Activated T-helper 17 cell treated with anti-CD3 and anti-CD28 coated beads, Interleukin-2, amount 50 U/mL, for 72 hours (primary cell): ENCODE data around the gene PLCE1. TPM values are rescaled to one million over a fixed set of nuclear protein-coding genes. Genes with fewer than 3 reads are reported as not detected.
A peak's percentile ranks its signal among the peaks of the same experiment; 100 is the strongest.

ENCODE experiments used
- ATAC-seq: fragments of 150-1000 bp; cut with Tn5 transposase; replicated peaks from 2 replicates; pipeline ENCODE4 v1.10.0; 2021; ENCODE audit warnings: mild to moderate bottlenecking, moderate library complexity
- H3K27ac Mint-ChIP-seq: one replicate; pipeline ENCODE4 v1.8.0; 2022; ENCODE audit warnings: mixed read lengths
- H3K27me3 Mint-ChIP-seq: one replicate; pipeline ENCODE4 v1.8.0; 2022; ENCODE audit warnings: mixed read lengths
- H3K36me3 Mint-ChIP-seq: one replicate; pipeline ENCODE4 v1.8.0; 2022; ENCODE audit warnings: low read depth, mild to moderate bottlenecking, mixed read lengths
- H3K4me1 Mint-ChIP-seq: one replicate; pipeline ENCODE4 v1.8.0; 2022; ENCODE audit warnings: mixed read lengths
- H3K4me3 Mint-ChIP-seq: one replicate; pipeline ENCODE4 v1.8.0; 2022; ENCODE audit warnings: mild to moderate bottlenecking, mixed read lengths
- H3K9me3 Mint-ChIP-seq: one replicate; pipeline ENCODE4 v1.8.0; 2022; ENCODE audit warnings: mixed read lengths
- total RNA-seq, 2 donors: library from RNA; stranded (reverse); gene quantifications; one replicate each; pipeline ENCODE4 v1.2.3, GENCODE V29; 2022

PLCE1 gene
- total RNA-seq, 2 donors from 2014 or later = 0.08 to 0.09 TPM

DNA sequence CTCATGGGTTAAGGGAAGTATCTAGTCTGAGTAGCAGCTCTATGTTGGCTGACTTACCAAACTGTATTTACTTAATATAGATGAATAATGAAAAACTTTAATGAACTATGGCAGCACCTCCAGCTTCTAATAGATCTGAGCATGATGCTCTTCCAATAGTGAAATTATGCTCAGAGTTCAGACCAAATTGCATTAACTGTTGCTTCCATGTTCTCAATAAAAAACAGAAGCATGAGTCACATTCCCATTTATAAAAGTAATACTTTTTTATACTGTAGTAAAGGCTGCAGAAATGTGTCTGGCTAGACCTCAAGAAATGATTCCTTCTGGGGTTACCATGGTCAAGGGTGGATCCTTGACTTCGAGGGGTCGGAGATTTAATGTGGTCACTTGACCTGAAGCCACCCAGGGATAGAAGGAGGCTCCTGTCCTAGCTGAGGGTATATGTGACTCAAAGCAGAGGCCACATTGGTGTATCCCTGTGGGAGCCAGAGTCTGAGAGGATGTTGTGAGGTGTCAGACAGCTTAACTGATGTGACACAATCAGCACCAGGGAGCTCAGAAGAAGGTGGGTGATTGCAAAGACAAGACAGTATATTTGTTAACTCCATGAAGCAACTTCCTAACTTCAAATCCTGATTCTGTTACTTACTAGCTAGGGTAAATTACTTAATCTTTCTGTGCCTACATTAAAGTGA is 19.8 kb upstream of the PLCE1 start:
- ATAC-seq = no peak
- Mint-ChIP-seq H3K9me3 (no peaks in the 10 kb centered on the region), H3K27ac (no peak overlapping the region), H3K4me3 (no peak overlapping the region), H3K36me3 (no peaks in the 10 kb centered on the region), H3K27me3 (peaks cover 6% of the 10 kb centered on the region), H3K4me1 (no peaks in the 10 kb centered on the region)

DNA sequence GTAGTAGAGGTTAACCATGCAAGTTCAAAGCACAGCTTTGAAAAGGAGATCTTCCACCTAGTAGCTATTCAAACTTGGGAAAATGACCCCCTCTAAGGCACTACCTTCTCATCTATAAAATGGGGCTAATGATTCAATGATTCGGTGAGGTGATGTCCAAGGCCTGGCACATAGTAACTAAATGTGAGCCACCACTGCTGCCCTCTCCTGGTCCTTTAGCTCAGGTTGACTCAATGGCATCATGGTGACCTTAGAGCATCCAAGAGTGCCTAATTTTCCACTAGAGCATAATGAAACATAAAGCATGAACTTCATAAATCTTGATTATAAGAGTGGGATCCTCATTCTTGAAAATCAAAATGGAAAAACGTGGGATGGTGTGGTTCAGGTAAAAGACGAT is 16.3 kb upstream of the PLCE1 start:
- Mint-ChIP-seq H3K4me1 (no peaks in the 10 kb centered on the region), H3K27me3 (peaks cover 11% of the 10 kb centered on the region), H3K36me3 (no peaks in the 10 kb centered on the region), H3K27ac (no peak overlapping the region), H3K9me3 (no peaks in the 10 kb centered on the region), H3K4me3 (no peak overlapping the region)
- ATAC-seq = no peak

DNA sequence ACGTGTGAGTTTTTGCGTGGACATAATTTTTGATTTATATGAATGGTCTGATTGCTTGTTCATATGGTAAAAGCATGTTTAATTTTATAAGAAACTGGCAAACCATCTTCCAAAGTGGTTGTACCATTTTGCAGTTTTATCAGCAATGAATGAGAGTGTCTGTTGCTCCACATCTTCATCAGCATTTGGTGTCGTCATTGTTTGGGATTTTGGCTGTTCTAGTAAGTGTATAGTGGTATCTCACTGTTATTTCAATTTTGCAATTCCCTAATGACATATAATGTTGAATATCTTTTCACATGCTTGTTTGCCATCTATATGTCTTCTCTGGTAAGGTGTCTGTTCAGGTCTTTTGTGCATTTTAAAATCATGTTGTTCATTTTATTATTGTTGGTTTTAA is 13.2 kb upstream of the PLCE1 start:
- H3K4me3 Mint-ChIP-seq = no peak overlapping the region
- H3K27ac Mint-ChIP-seq = no peak overlapping the region
- no peaks in the 10 kb centered on the region for H3K36me3 Mint-ChIP-seq
- H3K27me3 Mint-ChIP-seq = peaks cover 11% of the 10 kb centered on the region
- H3K4me1 Mint-ChIP-seq = no peaks in the 10 kb centered on the region
- ATAC-seq = no peak
- H3K9me3 Mint-ChIP-seq = no peaks in the 10 kb centered on the region

DNA sequence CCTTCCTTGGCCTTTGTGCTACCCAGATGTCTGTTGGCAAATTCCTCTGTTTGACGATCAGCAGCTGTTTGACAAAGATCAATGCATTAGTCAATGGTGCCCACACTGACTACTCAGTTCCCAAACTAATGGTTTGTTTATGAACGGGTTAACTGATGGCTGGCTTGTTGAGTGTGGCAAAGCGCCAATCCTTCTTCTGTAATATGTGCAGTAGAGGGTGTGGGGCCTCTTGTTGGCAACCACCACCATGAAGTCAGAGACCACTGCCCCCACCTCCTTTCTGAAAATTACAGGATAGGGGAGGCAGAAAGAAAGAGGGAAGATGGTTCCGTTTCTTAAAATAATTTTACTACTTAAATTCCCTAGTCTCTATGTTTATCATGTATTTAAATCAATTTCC is 2.6 kb upstream of the PLCE1 start:
- ATAC-seq = no peak
- Mint-ChIP-seq H3K36me3 (peaks cover 7% of the 10 kb centered on the region), H3K27ac (no peak overlapping the region), H3K4me3 (no peak overlapping the region), H3K4me1 (peaks cover 7% of the 10 kb centered on the region), H3K9me3 (no peaks in the 10 kb centered on the region), H3K27me3 (peaks cover 56% of the 10 kb centered on the region)

DNA sequence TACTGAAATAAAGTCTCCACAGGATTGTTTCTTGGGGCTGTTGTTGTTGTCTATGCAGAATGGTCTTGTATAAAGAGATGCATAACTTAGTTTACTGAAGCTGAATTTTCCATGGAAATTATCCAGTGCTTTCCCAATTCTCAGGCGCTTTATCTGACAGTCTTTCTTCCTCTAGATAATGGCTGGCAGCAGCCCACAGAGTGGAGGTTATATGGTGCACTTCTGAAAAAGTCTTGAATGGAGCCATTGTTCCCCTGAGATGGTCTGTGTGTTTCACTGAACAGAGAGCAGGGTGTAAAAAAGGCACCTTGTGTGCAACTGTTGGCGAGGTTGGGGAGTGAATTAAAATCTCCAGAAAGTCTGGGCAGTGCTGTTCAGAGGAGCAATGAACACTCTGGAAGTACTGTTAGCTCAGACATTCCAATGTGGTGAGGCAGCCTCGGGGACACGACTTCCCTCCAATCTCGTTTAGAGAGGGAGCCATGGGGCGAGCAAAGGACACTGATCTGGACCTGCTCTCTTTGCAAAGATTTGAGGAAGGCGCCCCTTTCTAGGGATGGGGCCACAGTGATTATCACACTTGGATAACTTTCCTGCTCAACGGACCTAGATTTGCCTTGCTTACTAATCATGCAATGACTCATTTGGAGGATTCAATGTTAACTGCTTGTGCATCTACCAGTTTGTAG is 2.0 kb upstream of the PLCE1 start:
- no peak overlapping the region for H3K27ac Mint-ChIP-seq
- peaks cover 7% of the 10 kb centered on the region for H3K36me3 Mint-ChIP-seq
- H3K9me3 Mint-ChIP-seq = no peaks in the 10 kb centered on the region
- peaks cover 7% of the 10 kb centered on the region for H3K4me1 Mint-ChIP-seq
- H3K27me3 Mint-ChIP-seq = peaks cover 60% of the 10 kb centered on the region
- ATAC-seq = no peak
- no peak overlapping the region for H3K4me3 Mint-ChIP-seq

DNA sequence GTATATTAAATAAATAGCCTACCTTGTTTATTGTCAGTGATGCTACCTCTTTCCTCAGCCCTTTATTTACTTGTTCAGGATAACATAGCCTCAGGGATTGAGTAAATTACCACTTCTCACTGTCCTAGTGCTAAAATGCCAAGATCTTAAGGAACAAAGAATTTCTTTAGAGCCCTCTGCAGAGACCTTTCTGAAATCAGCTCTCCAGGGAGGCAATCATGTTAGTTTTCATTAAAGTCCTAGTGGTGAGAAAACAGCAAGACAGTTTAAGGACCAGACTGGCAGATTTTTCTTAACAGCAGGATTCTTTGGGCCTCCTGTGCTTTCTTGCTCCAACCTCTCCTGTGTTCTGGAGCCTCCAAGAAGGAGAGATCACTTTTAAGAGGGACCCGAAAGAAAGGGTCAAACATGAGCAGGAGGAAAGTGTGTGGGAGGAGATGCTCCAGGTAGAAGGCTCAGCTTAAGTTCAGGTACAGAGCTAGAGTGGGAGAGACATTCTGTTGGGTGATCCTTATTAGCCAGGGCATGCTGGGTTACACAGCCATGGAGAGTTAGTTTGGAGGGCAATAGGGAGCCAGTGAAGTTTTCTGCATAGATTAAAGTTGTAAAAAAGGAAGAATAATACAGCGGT is 1.2 kb upstream of the PLCE1 start:
- peak overlapping the region; percentile 35 for H3K4me3 Mint-ChIP-seq
- H3K27me3 Mint-ChIP-seq = peaks cover 60% of the 10 kb centered on the region
- no peaks in the 10 kb centered on the region for H3K9me3 Mint-ChIP-seq
- H3K4me1 Mint-ChIP-seq = peaks cover 7% of the 10 kb centered on the region
- no peak for ATAC-seq
- peaks cover 7% of the 10 kb centered on the region for H3K36me3 Mint-ChIP-seq
- no peak overlapping the region for H3K27ac Mint-ChIP-seq

DNA sequence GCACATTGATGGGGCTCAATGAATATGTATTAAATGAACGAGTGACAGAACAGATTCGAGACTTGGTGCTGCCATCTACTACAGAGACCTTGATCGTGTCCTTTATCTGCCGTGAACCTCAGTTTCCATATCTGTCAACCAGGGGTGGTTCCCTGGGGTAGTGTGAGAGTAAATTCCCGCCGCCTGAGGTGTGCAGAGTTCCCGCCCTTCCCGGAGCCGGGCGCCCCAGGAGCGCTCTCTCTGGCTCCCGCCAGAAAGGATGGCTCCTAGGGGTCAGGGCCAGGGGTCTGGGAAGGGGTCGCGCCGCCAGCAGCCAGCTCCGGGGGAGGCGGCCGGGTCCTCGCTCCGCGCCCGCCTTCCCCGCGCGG is 333 bp upstream of the PLCE1 start:
- H3K9me3 Mint-ChIP-seq = no peaks in the 10 kb centered on the region
- peaks cover 61% of the 10 kb centered on the region for H3K27me3 Mint-ChIP-seq
- no peak overlapping the region for H3K27ac Mint-ChIP-seq
- peaks cover 7% of the 10 kb centered on the region for H3K36me3 Mint-ChIP-seq
- peaks cover 7% of the 10 kb centered on the region for H3K4me1 Mint-ChIP-seq
- peak overlapping the region; percentile 35 for H3K4me3 Mint-ChIP-seq
- no peak for ATAC-seq

DNA sequence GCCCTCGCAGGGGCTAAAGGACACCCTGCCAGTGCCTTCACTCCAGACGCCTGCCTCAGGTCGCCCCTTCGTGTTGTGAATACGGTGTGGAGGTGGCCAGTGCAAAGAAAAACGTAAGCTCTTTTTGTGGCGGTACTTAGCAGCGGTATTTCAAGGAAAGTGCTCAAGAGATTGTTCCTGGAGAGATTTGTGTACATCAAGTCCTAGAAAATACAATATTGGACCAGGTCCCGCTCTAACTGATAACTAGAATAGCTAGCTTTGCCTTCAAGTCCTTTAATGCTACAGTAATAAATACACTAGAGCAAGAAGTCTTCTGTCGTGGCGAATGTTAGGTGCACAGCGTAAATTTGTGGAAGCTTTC is 689 bp downstream of the PLCE1 start:
- peaks cover 7% of the 10 kb centered on the region for H3K4me1 Mint-ChIP-seq
- no peak overlapping the region for H3K27ac Mint-ChIP-seq
- peaks cover 7% of the 10 kb centered on the region for H3K36me3 Mint-ChIP-seq
- peak overlapping the region; percentile 10 for H3K4me3 Mint-ChIP-seq
- ATAC-seq = no peak
- peaks cover 62% of the 10 kb centered on the region for H3K27me3 Mint-ChIP-seq
- H3K9me3 Mint-ChIP-seq = no peaks in the 10 kb centered on the region

DNA sequence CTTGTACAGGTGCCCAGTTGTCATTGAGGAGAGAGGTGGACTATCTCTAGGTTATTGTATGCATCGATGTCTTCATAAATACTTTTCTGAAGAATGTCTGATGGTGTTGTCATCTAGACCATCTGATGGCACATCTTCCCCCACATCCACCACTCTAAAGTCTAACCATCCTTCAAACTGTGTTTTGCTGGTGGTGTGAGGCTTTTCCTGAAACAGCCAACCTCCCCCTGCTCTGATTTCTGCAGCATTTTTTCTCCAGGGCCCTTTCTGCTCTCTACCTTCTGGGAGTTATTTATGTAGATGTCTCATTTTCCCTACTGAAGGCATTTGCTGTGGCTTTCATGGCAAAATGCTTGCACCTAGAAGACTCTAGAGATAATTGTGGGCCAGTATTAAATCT is 1.5 kb downstream of the PLCE1 start:
- H3K27me3 Mint-ChIP-seq = peaks cover 66% of the 10 kb centered on the region
- peaks cover 7% of the 10 kb centered on the region for H3K4me1 Mint-ChIP-seq
- H3K36me3 Mint-ChIP-seq = peaks cover 7% of the 10 kb centered on the region
- H3K27ac Mint-ChIP-seq = no peak overlapping the region
- peak overlapping the region; percentile 10 for H3K4me3 Mint-ChIP-seq
- H3K9me3 Mint-ChIP-seq = no peaks in the 10 kb centered on the region
- ATAC-seq = no peak

DNA sequence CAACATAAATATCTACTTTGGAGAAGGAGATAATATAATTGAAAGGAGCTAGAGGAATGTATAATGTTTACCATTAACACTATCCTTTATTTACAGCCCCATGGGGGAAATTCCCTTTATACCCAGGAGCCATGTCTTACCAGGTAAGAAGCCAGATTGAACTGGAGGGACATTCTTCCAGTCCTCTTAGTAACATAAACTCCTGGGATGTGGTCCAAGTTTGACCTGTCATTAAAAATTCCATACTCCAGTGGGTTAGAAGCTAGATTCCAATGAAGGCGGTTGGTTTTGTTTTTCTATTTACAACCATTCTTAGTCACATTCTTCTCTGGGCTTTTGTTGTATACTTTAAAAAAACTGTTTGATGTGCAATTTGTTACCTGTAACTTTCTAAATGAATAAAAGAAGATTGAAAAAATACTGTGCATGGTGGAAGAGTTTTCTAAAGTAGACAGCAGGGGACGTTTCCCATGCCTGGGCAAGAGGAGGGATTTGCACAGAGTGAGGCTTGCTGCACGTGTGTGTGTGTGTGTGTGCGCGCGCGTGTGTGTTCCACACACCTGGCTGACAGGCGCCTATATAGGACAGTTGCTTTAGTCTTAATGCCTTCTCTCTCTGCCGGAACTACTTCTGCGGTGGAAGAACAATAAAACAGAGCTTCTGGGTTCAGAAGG is 2.0 kb downstream of the PLCE1 start:
- peaks cover 62% of the 10 kb centered on the region for H3K27me3 Mint-ChIP-seq
- peaks cover 7% of the 10 kb centered on the region for H3K36me3 Mint-ChIP-seq
- no peak overlapping the region for H3K4me3 Mint-ChIP-seq
- ATAC-seq = no peak
- H3K27ac Mint-ChIP-seq = no peak overlapping the region
- H3K4me1 Mint-ChIP-seq = peaks cover 7% of the 10 kb centered on the region
- H3K9me3 Mint-ChIP-seq = no peaks in the 10 kb centered on the region

DNA sequence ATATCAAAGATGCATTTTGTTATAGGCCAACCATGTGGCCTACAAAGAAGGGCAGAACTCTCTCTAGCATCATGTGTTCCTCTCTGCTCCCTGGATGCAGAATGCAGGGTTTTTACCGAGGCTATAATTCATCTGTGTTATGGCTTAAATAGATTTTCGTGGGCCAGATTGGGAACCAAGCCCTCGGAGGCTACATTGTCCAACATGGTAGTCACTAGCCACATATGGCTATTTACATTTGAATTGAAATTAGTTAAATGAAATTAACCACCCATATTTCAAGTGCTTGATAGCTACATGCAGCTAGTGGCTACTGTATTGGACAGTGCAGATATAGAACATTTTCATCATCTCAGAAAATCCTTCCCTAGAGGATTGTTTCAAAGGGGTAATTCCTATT is 2.8 kb downstream of the PLCE1 start:
- H3K4me1 Mint-ChIP-seq = peaks cover 7% of the 10 kb centered on the region
- no peak overlapping the region for H3K27ac Mint-ChIP-seq
- H3K27me3 Mint-ChIP-seq = peaks cover 60% of the 10 kb centered on the region
- H3K4me3 Mint-ChIP-seq = no peak overlapping the region
- H3K9me3 Mint-ChIP-seq = no peaks in the 10 kb centered on the region
- ATAC-seq = no peak
- peaks cover 7% of the 10 kb centered on the region for H3K36me3 Mint-ChIP-seq

DNA sequence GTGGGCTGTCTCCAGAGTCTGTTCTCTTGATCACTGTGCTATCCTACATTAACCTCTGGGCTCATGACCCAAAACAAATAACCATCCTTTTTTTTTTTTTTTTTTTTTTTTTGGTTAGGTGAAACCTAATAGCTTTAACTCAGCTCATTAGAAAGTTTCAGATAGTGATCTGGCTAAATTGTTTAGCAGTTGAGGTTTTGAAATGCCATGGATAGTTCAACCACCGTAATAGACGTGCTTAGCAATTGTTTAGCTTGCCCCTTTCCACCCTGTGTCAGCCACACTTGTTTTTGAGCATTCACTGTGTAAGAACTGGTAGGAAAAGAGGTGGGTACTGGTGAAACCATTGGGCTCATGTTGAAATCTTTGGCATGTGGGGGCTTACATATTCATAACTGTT is 3.8 kb downstream of the PLCE1 start:
- no peak overlapping the region for H3K27ac Mint-ChIP-seq
- no peak for ATAC-seq
- H3K27me3 Mint-ChIP-seq = peaks cover 50% of the 10 kb centered on the region
- no peaks in the 10 kb centered on the region for H3K9me3 Mint-ChIP-seq
- H3K36me3 Mint-ChIP-seq = peaks cover 6% of the 10 kb centered on the region
- peaks cover 6% of the 10 kb centered on the region for H3K4me1 Mint-ChIP-seq
- H3K4me3 Mint-ChIP-seq = no peak overlapping the region

DNA sequence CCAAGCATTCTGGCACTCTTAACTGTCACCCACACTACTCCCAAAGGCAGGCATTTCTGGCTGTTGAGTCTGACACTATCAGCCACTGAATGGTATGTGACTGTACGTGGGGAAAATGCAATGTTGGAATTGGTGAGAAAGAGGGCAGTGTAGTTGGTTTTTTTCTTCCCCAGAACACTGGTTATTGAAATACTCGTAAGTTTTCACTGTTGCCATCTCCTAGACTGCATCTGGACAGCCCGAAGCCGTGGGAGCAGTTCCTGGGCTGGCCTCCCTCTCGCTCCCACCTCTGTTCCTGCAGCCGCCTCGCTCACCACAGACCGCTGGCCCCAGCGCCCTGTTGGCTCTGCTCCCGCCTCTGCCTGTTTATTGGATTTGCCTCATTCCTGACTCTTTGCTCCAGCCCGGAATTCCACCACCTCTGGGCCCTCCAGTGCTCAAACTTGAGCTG is 5.7 kb downstream of the PLCE1 start:
- Mint-ChIP-seq H3K27me3 (peaks cover 40% of the 10 kb centered on the region), H3K36me3 (no peaks in the 10 kb centered on the region), H3K27ac (no peak overlapping the region), H3K9me3 (no peaks in the 10 kb centered on the region), H3K4me3 (no peak overlapping the region), H3K4me1 (no peaks in the 10 kb centered on the region)
- ATAC-seq = no peak

DNA sequence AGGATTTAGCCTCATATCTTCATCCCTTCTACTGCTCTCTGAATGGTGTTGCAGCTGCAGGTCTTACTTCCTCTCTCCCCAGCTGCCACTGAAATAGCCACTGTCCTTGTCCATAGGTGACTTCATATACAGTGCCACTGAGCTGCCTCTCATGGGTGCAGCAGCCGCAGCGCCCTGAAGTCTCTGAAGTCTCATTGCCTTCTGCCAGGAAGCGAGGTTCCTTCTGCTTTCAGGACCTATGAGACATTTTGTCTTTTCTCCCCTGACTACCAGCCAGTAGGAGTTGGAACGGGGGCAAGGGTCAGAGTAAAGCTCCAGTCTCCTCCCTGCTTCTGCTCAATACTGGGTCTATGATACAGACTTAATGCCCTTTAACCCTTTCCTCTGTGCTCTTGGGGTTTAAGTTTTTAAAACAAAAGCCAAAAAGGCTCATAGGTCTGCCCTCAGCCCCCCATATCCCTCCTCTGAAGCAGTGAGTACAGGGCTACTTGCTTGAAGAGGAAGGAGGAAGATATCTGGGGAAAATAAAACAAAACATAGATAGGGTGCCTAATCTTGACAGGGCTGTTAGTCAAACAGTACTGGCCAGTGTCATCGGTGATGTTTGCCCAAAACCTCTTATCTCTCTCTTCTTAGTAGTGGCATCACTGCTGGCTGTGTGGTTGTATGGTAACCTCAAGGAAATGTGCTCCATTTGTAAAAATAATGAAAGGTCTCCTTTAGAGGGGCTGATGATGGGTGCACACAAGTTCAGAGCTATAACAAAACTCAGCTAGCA is 7.1 kb downstream of the PLCE1 start:
- Mint-ChIP-seq H3K4me1 (no peaks in the 10 kb centered on the region), H3K36me3 (no peaks in the 10 kb centered on the region)

More for the DNA sequence above, 7.1 kb downstream of the PLCE1 start:
- no peak for ATAC-seq
- Mint-ChIP-seq H3K4me3 (no peak overlapping the region), H3K27ac (no peak overlapping the region), H3K9me3 (no peaks in the 10 kb centered on the region), H3K27me3 (peaks cover 28% of the 10 kb centered on the region)
